K562 (cell line): ENCODE data around the gene SAA2. TPM values are rescaled to one million over a fixed set of nuclear protein-coding genes. Genes with fewer than 3 reads are reported as not detected.

Source experiments
- ATAC-seq: fragments of 200-7000 bp; cut with Tn5 transposase; 3 replicates; pipeline ENCODE4 v1.9.1; 2020; ENCODE audit warnings: moderate library complexity
- BruUV-seq: library from RNA; stranded (reverse); fragments of 400-500 nt; replicated peaks from 2 replicates; lab custom pipeline; 2021; lab: Mats Ljungman, UMichigan
- CTCF ChIA-PET: fragments of 300-600 bp; formaldehyde crosslinking; extraction: SDS; loops from one replicate; lab custom pipeline; 2021; ENCODE audit warnings: low intra/inter-chr PET ratio; lab: Yijun Ruan, JAX
- POLR2A ChIA-PET: fragments of 300-600, 350-650 bp; sonication (Branson Sonifier 250); formaldehyde crosslinking; extraction: SDS; loops from one replicate; lab custom pipeline; 2021; ENCODE audit warnings: antibody characterized with exemption, inconsistent platforms; lab: Yijun Ruan, JAX
- DNase-seq, 4 experiments: peaks; one replicate each; pipeline versions ENCODE4 v3.0.0 to v3.0.0-alpha.2; 2011 to 2018; ENCODE audit warnings: low spot score in 3 of 4, mixed read lengths in 3 of 4; ENCODE audit errors: extremely low read depth in 1 of 4
- FAIRE-seq: peaks from 2 replicates; lab custom pipeline; 2011; peaks lifted over from hg19 to GRCh38; lab: Jason Lieb, UNC
- H2AFZ ChIP-seq: 2 replicates; pipeline ENCODE4 v1.6.0; 2011; ENCODE audit warnings: low read depth, low read length, control low read depth, inconsistent platforms
- H3K27ac ChIP-seq: fragments of 200-600 bp; 3 replicates; pipeline ENCODE4 v1.8.0; 2011; ENCODE audit warnings: low read depth, mild to moderate bottlenecking, control low read depth, inconsistent platforms, low read length, moderate library complexity, mixed read lengths; ENCODE audit errors: extremely low read depth
- H3K27me3 ChIP-seq, 2 experiments: fragments of 300-600 bp in 1 of 2; 2 replicates in 1 of 2; 3 replicates in 1 of 2; pipeline versions ENCODE4 v1.6.0 to v1.8.0; 2011; ENCODE audit warnings: inconsistent platforms in 2 of 2, low read length in 2 of 2, mild to moderate bottlenecking in 1 of 2, mixed read lengths in 1 of 2, moderate library complexity in 1 of 2; ENCODE audit not compliant: control insufficient read depth in 2 of 2, insufficient read depth in 2 of 2
- H3K36me3 ChIP-seq: fragments of 300-600 bp; 3 replicates; pipeline ENCODE4 v1.8.0; 2011; ENCODE audit warnings: mild to moderate bottlenecking, low read length, inconsistent platforms; ENCODE audit not compliant: control insufficient read depth, insufficient read depth
- H3K4me1 ChIP-seq, 2 experiments: fragments of 200-600 bp in 1 of 2; replicated peaks in 1 of 2; 2 replicates in 1 of 2; 3 replicates in 1 of 2; pipeline versions ENCODE4 v1.5.1 to v1.8.0; 2011; ENCODE audit warnings: inconsistent platforms in 2 of 2, low read length in 2 of 2, mild to moderate bottlenecking in 1 of 2, mixed read lengths in 1 of 2, moderate library complexity in 1 of 2; ENCODE audit not compliant: control insufficient read depth in 2 of 2, insufficient read depth in 2 of 2
- H3K4me2 ChIP-seq: 2 replicates; pipeline ENCODE4 v1.6.1; 2011; ENCODE audit warnings: low read length, control low read depth, inconsistent platforms, mixed read lengths; ENCODE audit not compliant: insufficient read depth
- H3K4me3 ChIP-seq: fragments of 200-600 bp; sonication (generic), shearing (Covaris generic); 2 replicates; pipeline ENCODE4 v1.5.1; 2016; ENCODE audit warnings: control low read depth, inconsistent platforms
- H3K79me2 ChIP-seq: fragments of 200-600 bp; 3 replicates; pipeline ENCODE4 v1.8.0; 2011; ENCODE audit warnings: low read length, inconsistent platforms; ENCODE audit not compliant: control insufficient read depth, insufficient read depth
- H3K9ac ChIP-seq, 2 experiments: 2 replicates each; pipeline versions ENCODE4 v1.6.0 to v1.6.1; 2011; ENCODE audit warnings: low read depth in 2 of 2, low read length in 2 of 2, control low read depth in 1 of 2, inconsistent platforms in 1 of 2, mild to moderate bottlenecking in 1 of 2, mixed read lengths in 1 of 2; ENCODE audit not compliant: insufficient read depth in 1 of 2
- H3K9me1 ChIP-seq: one replicate; pipeline ENCODE4 v1.6.0; 2011; ENCODE audit warnings: inconsistent platforms, mild to moderate bottlenecking, low read length, moderate library complexity; ENCODE audit not compliant: control insufficient read depth, insufficient read depth
- H3K9me3 ChIP-seq: replicated peaks from 2 replicates; pipeline ENCODE4 v1.5.1; 2011; ENCODE audit warnings: low read depth, low read length, inconsistent platforms; ENCODE audit not compliant: control insufficient read depth, insufficient read depth
- H4K20me1 ChIP-seq: replicated peaks from 2 replicates; pipeline ENCODE4 v1.6.1; 2011; ENCODE audit warnings: low read length, inconsistent platforms, mixed read lengths; ENCODE audit not compliant: control insufficient read depth, insufficient read depth
- DLX4 ChIP-seq: fragments of 250-450 bp; sonication (Bioruptor Pico); IDR thresholded peaks from 2 replicates; pipeline ENCODE4 v1.6.1; 2021; ENCODE audit warnings: mild to moderate bottlenecking
- GTF2B ChIP-seq: IDR thresholded peaks from 2 replicates; pipeline ENCODE4 v1.6.1; 2011; ENCODE audit not compliant: insufficient read length; ENCODE audit errors: extremely low read depth
- MAFK ChIP-seq: IDR thresholded peaks from 2 replicates; pipeline ENCODE4 v1.6.1; 2011; ENCODE audit warnings: low read length, improper control_type of control experiment
- MBD1 ChIP-seq: fragments of 250-450 bp; sonication (Bioruptor Pico); IDR thresholded peaks from 2 replicates; pipeline ENCODE4 v1.8.0; 2022; ENCODE audit warnings: inconsistent platforms
- MCM3 ChIP-seq: fragments of 450-650 bp; IDR thresholded peaks from 2 replicates; pipeline ENCODE4 v1.6.1; 2016
- PRMT5 ChIP-seq: sonication (generic); formaldehyde crosslinking; IDR thresholded peaks from 2 replicates; pipeline ENCODE4 v1.5.0; 2020; ENCODE audit warnings: missing genetic modification reagents
- SMARCA5 ChIP-seq: fragments of 450-650 bp; IDR thresholded peaks from 2 replicates; pipeline ENCODE4 v1.6.1; 2016
- SMC3 ChIP-seq: conservative IDR thresholded peaks from 2 replicates; pipeline ENCODE4 v1.6.1; 2011; ENCODE audit warnings: low read depth, low read length, improper control_type of control experiment; ENCODE audit not compliant: insufficient read depth
- SNAPC5 ChIP-seq: fragments of 250-450 bp; sonication (Bioruptor Pico); IDR thresholded peaks from 2 replicates; pipeline ENCODE4 v1.8.0; 2021; ENCODE audit warnings: moderate library complexity, mild to moderate bottlenecking, inconsistent platforms
- SRSF9 ChIP-seq: fragments of 200-400 bp; formaldehyde crosslinking; IDR thresholded peaks from 2 replicates; pipeline ENCODE4 v1.6.1; 2017; ENCODE audit warnings: low read depth, low read length, borderline replicate concordance
- TBP ChIP-seq: optimal IDR thresholded peaks from 2 replicates; pipeline ENCODE3; 2011; ENCODE audit warnings: low read depth, low read length, improper control_type of control experiment
- ZNF436 ChIP-seq: fragments of 250-450, 450-650 bp; sonication (Bioruptor Pico); formaldehyde crosslinking; IDR thresholded peaks from 2 replicates; pipeline ENCODE4 v1.7.0; 2020; ENCODE audit warnings: mild to moderate bottlenecking
- ZNF75A ChIP-seq: fragments of 450-650 bp; formaldehyde crosslinking; IDR thresholded peaks from 2 replicates; pipeline ENCODE4 v1.4.0; 2020; ENCODE audit warnings: mild to moderate bottlenecking
- ZNF830 ChIP-seq: fragments of 250-450 bp; sonication (Bioruptor Pico); IDR thresholded peaks from 2 replicates; pipeline ENCODE4 v1.5.0; 2021; ENCODE audit warnings: mild to moderate bottlenecking
- WGBS: fragments of 100-300 bp; shearing (Covaris generic); methylation state at CpG from one replicate; pipeline ENCODE4 v1.1.6; 2016; ENCODE audit warnings: low coverage, mixed read lengths; ENCODE audit not compliant: insufficient coverage; ENCODE audit errors: missing lambda C conversion rate; 5-methylcytosine and 5-hydroxymethylcytosine counted together
- in situ Hi-C: fragments of 300-500 bp; cut with MboI; formaldehyde crosslinking; loops from 4 replicates; pipeline ENCODE4 v1.15.0; 2018; ENCODE audit warnings: inconsistent platforms, mixed read lengths
- intact Hi-C: fragments of 100-400 bp; cut with micrococcal nuclease; formaldehyde crosslinking; loops from 2 replicates; pipeline ENCODE4 v1.14.2; 2022
- polyA plus RNA-seq, 8 experiments: library from polyadenylated mRNA; depleted of rRNA in 4 of 8; stranded (reverse) in 5 of 8; unstranded in 3 of 8; fragments of >200 nt; fragmentation: Nextera tagmentation in 2 of 8; fragmentation: Illumina TruSeq in 1 of 8; extraction: Ambion mirVana in 2 of 8; extraction: Trizol in 1 of 8; gene quantifications; 2 replicates each; pipeline versions ENCODE4 v1.2.1 to v1.2.3, GENCODE V29; 2011 to 2014; ENCODE audit warnings: inconsistent platforms in 1 of 8, missing spikeins in 1 of 8
- total RNA-seq, 7 experiments: library from RNA; depleted of rRNA in 6 of 7; stranded (reverse); fragments of >200 nt in 6 of 7; fragmentation: Illumina TruSeq in 2 of 7; extraction: Trizol in 2 of 7; gene quantifications; 2 replicates each; pipeline versions ENCODE4 v1.2.1 to v1.2.3, GENCODE V29; 2011 to 2021; ENCODE audit warnings: low replicate concordance in 1 of 7
- TF ChIP-seq, protein P1 (sequence below): fragments of 450-650 bp; IDR thresholded peaks from 2 replicates; pipeline ENCODE4 v1.6.1; 2016; ENCODE audit warnings: mild to moderate bottlenecking

The SAA2 gene
- total and polyA plus RNA-seq, 9 of the 15 experiments (the other 6 are each of a cell fraction or from before 2014, with no cell fraction given), result 4.6 TPM; not detected in 8

DNA sequence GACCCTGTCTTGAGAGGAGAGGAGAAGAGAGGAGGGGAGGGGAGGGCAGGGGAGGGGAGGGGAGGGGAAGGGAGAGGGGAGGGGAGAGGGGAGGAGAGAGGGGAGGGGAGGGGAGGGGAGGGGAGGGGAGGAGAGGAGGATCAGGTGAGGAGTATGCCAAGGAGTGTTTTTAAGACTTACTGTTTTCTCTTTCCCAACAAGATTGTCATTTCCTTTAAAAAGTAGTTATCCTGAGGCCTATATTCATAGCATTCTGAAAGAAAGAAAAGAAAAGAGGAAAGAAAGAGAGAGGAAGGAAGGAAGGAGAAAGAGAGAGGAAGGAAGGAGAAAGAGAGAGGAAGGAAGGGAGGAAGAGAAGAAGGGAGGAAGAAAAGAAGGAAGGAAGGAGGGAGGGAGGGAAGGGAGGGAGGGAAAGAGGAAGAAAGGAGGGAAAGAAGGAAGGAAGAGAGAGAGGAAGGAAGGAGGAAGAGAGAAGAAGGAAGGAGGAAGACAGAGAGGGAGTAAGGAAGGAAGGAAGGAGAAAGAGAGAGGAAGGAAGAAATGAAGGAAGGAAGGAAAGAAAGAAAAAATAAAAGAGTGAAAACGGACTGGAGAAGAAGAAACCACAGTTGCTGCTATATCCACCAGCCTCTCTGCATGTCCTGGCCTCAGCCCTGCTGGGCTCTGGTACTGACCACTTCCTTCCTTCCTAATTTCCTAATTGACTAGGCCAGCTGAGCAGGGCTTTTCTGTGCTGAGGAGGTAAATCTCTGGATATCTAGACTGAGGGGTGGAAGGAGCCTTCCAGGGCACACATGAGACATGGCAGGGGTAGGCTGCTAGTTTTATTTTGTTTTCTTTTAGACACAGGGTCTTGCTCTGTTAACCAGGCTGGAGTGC, 16.4 kb upstream of the SAA2 start (continued):
- TF ChIP-seq TBP (no peak), ZNF830 (no peak)

GRCh38 chr11:18264035-18264434, 15.6 kb upstream of the SAA2 start:
- Histone ChIP-seq H3K4me2 (no peak overlapping the region), H4K20me1 (0 out of 2 replicates have a peak, but pooled peaks cover 2% of the 10 kb centered on the region), H3K9me3 (no peaks in the 10 kb centered on the region), H3K4me1 (no peaks in the 10 kb centered on the region), H3K27me3 (peaks cover 24 to 41% of the 10 kb centered on the region in 2 experiments; a peak in 4 of 5 replicates), H3K9ac (no peak overlapping the region), H3K27ac (no peak overlapping the region), H3K36me3 (no peaks in the 10 kb centered on the region), H3K4me3 (no peak overlapping the region), H3K79me2 (no peaks in the 10 kb centered on the region), H2AFZ (no peak overlapping the region), H3K9me1 (no peaks in the 10 kb centered on the region)
- DNase-seq (no peak), ATAC-seq (no peak), FAIRE-seq (no peak)
- POLR2A ChIA-PET, result interaction anchor here (0.6 to 1.3 kb wide), 3 partner anchors 14 to 186 kb away, joined by 3 read pairs; no protein-coding TSS in a partner anchor
- WGBS, result 0% methylated on average over 4 of the region's 4 CpGs
- CTCF ChIA-PET, result no interaction called here
- intact Hi-C loops (no loop called here), in situ Hi-C loops (no loop called here)
- BruUV-seq, result no TSS peak
- no peak for TF ChIP-seq MCM3
- no peak for TF ChIP-seq SMARCA5
- TF ChIP-seq SNAPC5, result no peak
- no peak for TF ChIP-seq ZNF75A (CRISPR knock-in tag)
- no peak for TF ChIP-seq GTF2B
- TF ChIP-seq MBD1, result no peak
- no peak for TF ChIP-seq SMC3
- TF ChIP-seq MAFK, result no peak
- no peak for TF ChIP-seq SRSF9
- TF ChIP-seq ZNF436 (CRISPR knock-in tag), result no peak
- no peak for TF ChIP-seq PRMT5 (CRISPR knock-in tag)
- no peak for TF ChIP-seq DLX4 (CRISPR knock-in tag)
- TF ChIP-seq, protein P1, sequence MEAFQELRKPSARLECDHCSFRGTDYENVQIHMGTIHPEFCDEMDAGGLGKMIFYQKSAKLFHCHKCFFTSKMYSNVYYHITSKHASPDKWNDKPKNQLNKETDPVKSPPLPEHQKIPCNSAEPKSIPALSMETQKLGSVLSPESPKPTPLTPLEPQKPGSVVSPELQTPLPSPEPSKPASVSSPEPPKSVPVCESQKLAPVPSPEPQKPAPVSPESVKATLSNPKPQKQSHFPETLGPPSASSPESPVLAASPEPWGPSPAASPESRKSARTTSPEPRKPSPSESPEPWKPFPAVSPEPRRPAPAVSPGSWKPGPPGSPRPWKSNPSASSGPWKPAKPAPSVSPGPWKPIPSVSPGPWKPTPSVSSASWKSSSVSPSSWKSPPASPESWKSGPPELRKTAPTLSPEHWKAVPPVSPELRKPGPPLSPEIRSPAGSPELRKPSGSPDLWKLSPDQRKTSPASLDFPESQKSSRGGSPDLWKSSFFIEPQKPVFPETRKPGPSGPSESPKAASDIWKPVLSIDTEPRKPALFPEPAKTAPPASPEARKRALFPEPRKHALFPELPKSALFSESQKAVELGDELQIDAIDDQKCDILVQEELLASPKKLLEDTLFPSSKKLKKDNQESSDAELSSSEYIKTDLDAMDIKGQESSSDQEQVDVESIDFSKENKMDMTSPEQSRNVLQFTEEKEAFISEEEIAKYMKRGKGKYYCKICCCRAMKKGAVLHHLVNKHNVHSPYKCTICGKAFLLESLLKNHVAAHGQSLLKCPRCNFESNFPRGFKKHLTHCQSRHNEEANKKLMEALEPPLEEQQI, result no peak
